Measurements from ENCODE around the gene NOL6.
"Not testable (repeated sequence)": the region's sequence is repeated elsewhere in the genome, so short reads cannot be mapped to it uniquely, and the experiment has no call there.

The NOL6 gene

GRCh38 chr9:33431420-33431819 is 42.3 kb downstream of the NOL6 start:
- DNase-seq (ENCODE audit: low read depth), result no peak

GRCh38 chr9:33430942-33431341 is 42.8 kb downstream of the NOL6 start:
- DNase-seq (ENCODE audit: low read depth), result no peak

GRCh38 chr9:33429256-33429985 is 44.3 kb downstream of the NOL6 start:
- DNase-seq (ENCODE audit: low read depth), result no peak

GRCh38 chr9:33426843-33427293 is 46.9 kb downstream of the NOL6 start:
- DNase-seq (ENCODE audit: low read depth), result no peak

GRCh38 chr9:33425128-33425533 is 48.6 kb downstream of the NOL6 start:
- no peak for DNase-seq (ENCODE audit: low read depth)

GRCh38 chr9:33424492-33424891 is 49.2 kb downstream of the NOL6 start:
- DNase-seq (ENCODE audit: low read depth), result not testable (repeated sequence)

- DNase-seq (ENCODE audit: low read depth), result not testable (repeated sequence)
Measured at GRCh38 chr9:33424043-33424442, 49.7 kb downstream of the NOL6 start.

GRCh38 chr9:33419708-33420303 is 53.9 kb downstream of the NOL6 start:
- no peak for DNase-seq (ENCODE audit: low read depth)

- no peak for DNase-seq (ENCODE audit: low read depth)
Measured at GRCh38 chr9:33418090-33418489, 55.6 kb downstream of the NOL6 start.

- peak; percentile 15 for DNase-seq (ENCODE audit: low read depth)
Measured at GRCh38 chr9:33416996-33417395, 56.7 kb downstream of the NOL6 start.

- peak; percentile 80 for DNase-seq (ENCODE audit: low read depth)
Measured at GRCh38 chr9:33415501-33416038, 58.2 kb downstream of the NOL6 start.

GRCh38 chr9:33414889-33415500 is 58.7 kb downstream of the NOL6 start:
- DNase-seq (ENCODE audit: low read depth), result no peak

- no peak for DNase-seq (ENCODE audit: low read depth)
Measured at GRCh38 chr9:33414268-33414667, 59.5 kb downstream of the NOL6 start.
